ENCODE measurements around the gene APBB1IP. TPM values are rescaled to one million over a fixed set of nuclear protein-coding genes. Genes with fewer than 3 reads are reported as not detected.

The APBB1IP gene
- total and polyA plus RNA-seq, 2 donors from 2014 or later = 4.1 to 20.5 TPM

DNA sequence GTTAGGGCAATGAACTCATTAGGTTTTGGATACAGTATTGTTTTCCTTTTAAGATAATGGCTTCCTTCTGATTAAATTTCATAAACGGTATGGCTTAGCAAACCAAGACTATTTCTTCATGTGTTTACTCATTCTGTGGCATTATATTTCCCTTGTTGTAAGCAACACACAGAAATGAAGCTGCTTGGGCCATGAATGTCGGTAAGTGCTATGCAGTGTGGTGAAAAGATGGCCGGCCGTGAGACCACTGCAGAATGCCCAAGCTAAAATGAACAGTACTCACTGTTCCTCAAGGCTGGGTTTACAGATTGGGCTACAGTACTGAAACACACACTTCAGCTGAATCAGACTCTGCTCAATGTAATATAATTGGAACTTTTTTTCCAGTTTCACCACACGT lies 8.1 kb downstream of the APBB1IP start:
- TF ChIP-seq, protein P1, sequence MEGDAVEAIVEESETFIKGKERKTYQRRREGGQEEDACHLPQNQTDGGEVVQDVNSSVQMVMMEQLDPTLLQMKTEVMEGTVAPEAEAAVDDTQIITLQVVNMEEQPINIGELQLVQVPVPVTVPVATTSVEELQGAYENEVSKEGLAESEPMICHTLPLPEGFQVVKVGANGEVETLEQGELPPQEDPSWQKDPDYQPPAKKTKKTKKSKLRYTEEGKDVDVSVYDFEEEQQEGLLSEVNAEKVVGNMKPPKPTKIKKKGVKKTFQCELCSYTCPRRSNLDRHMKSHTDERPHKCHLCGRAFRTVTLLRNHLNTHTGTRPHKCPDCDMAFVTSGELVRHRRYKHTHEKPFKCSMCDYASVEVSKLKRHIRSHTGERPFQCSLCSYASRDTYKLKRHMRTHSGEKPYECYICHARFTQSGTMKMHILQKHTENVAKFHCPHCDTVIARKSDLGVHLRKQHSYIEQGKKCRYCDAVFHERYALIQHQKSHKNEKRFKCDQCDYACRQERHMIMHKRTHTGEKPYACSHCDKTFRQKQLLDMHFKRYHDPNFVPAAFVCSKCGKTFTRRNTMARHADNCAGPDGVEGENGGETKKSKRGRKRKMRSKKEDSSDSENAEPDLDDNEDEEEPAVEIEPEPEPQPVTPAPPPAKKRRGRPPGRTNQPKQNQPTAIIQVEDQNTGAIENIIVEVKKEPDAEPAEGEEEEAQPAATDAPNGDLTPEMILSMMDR (IDR thresholded peaks at IDR 0.05; ENCODE audit: borderline replicate concordance, extremely low read depth, insufficient read depth) = no peak
- Histone ChIP-seq H3K4me3 (ENCODE audit: low read length in 3 of 3) (no peak overlapping the region), H3K9me3 (ENCODE audit: control insufficient read depth in 2 of 3, insufficient read depth in 1 of 3, low read length in 3 of 3) (no peaks in the 10 kb centered on the region), H3K36me3 (ENCODE audit: control insufficient read depth in 2 of 3, insufficient read depth in 3 of 3, low read length in 3 of 3) (no peaks in the 10 kb centered on the region), H3K9ac (ENCODE audit: low read length in 3 of 3) (no peak overlapping the region), H3K27me3 (ENCODE audit: control insufficient read depth, insufficient read depth, low read length) (no peaks in the 10 kb centered on the region), H3K4me1 (ENCODE audit: control insufficient read depth in 2 of 3, insufficient read depth in 2 of 3, low read depth in 1 of 3, low read length in 3 of 3) (no peaks in the 10 kb centered on the region), H3K27ac (ENCODE audit: low read depth in 2 of 2, low read length in 2 of 2) (no peak overlapping the region)
- DNase-seq (no peak), FAIRE-seq (no peak)
- intact Hi-C loops (cut with DNase I) = no loop called here

DNA sequence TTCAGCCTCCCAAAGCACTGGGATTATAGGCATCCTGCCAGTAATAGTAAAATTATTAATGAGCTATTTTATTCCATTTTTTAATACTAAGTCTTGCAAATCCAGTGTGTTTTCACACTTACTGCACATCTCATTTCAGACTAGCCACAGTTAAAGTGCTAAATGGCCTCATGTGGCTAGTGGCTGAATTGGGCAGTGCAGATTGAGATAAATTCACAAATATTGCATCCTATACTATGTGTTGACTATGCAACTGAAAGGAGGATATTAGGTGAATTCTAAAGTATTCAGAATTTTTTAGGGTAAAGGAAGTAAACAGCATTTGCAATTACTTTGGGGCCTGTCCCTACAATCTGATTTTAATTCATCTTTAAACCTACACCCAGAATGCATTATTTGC lies 10.2 kb downstream of the APBB1IP start:
- no peak for DNase-seq
- H3K36me3 ChIP-seq (ENCODE audit: control insufficient read depth in 2 of 3, insufficient read depth in 3 of 3, low read length in 3 of 3) = no peaks in the 10 kb centered on the region
- no peak overlapping the region for H3K9ac ChIP-seq (ENCODE audit: low read length in 3 of 3)
- FAIRE-seq = no peak
- H3K9me3 ChIP-seq (ENCODE audit: control insufficient read depth in 2 of 3, insufficient read depth in 1 of 3, low read length in 3 of 3) = no peaks in the 10 kb centered on the region
- no peak overlapping the region for H3K27ac ChIP-seq (ENCODE audit: low read depth in 2 of 2, low read length in 2 of 2)
- no peaks in the 10 kb centered on the region for H3K27me3 ChIP-seq (ENCODE audit: control insufficient read depth, insufficient read depth, low read length)
- TF ChIP-seq, protein P1 (IDR thresholded peaks at IDR 0.05; ENCODE audit: borderline replicate concordance, extremely low read depth, insufficient read depth) = no peak
- intact Hi-C loops (cut with DNase I) = no loop called here
- H3K4me3 ChIP-seq (ENCODE audit: low read length in 3 of 3) = no peak overlapping the region
- no peaks in the 10 kb centered on the region for H3K4me1 ChIP-seq (ENCODE audit: control insufficient read depth in 2 of 3, insufficient read depth in 2 of 3, low read depth in 1 of 3, low read length in 3 of 3)

DNA sequence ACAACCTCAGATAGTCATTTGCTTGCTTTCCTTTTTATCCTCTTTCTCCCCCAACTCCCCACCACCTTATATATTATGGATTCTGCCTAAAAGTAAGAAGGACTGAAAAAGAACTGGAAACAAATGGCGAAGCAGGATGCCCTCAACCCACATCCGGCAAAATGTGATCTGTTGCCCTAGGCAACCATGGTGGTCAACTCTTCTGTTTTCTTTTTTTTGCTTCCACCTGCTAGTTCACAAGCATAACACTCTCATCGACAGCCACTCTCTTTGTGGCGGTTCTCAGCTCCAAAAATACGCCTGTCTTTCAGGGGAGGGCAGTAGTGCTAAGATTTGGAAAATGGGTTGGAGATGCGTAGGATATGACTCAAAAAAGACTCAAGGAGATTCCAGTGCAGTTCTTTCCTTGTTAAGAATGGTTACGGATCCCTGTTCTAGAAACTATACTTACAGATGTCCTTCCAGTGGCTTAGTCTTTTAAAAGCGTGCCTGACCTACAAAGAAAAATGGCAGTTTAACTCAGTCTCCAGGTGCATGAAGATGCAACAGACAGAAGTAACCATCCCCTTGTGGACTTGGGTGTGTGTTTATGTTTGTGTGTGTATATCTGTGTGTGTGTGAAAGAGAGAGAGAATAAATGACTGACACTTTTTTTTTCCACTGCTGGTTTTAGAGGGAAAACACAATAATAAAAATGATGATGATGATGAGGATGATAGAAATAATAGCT lies 10.7 kb downstream of the APBB1IP start:
- intact Hi-C loops (cut with DNase I) = no loop called here
- DNase-seq (no peak), FAIRE-seq (no peak)
- Histone ChIP-seq H3K4me1 (ENCODE audit: control insufficient read depth in 2 of 3, insufficient read depth in 2 of 3, low read depth in 1 of 3, low read length in 3 of 3) (no peaks in the 10 kb centered on the region), H3K9me3 (ENCODE audit: control insufficient read depth in 2 of 3, insufficient read depth in 1 of 3, low read length in 3 of 3) (no peaks in the 10 kb centered on the region), H3K36me3 (ENCODE audit: control insufficient read depth in 2 of 3, insufficient read depth in 3 of 3, low read length in 3 of 3) (no peaks in the 10 kb centered on the region), H3K4me3 (ENCODE audit: low read length in 3 of 3) (no peak overlapping the region), H3K9ac (ENCODE audit: low read length in 3 of 3) (no peak overlapping the region), H3K27me3 (ENCODE audit: control insufficient read depth, insufficient read depth, low read length) (no peaks in the 10 kb centered on the region), H3K27ac (ENCODE audit: low read depth in 2 of 2, low read length in 2 of 2) (no peak overlapping the region)
- TF ChIP-seq, protein P1 (IDR thresholded peaks at IDR 0.05; ENCODE audit: borderline replicate concordance, extremely low read depth, insufficient read depth) = no peak

DNA sequence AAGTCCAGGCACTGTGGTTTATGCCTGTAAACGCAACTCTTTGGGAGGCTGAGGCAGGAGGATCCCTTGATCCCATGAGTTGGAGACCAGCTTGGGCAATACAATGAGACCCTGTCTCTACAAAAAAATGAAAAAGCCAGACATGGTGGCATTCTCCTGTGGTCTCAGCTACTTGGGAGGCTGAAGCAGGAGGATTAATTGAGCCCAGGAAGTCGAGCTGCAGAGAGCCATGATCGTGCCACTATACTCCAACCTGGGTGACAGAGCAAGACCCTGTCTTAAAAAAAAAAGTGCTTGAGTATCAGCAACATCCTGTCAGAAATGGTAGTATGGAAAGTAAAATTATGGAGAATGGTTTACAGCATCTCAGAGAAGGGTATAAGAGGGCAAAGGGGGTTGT lies 11.6 kb downstream of the APBB1IP start:
- H3K9ac ChIP-seq (ENCODE audit: low read length in 3 of 3) = no peak overlapping the region

More for the DNA sequence above, 11.6 kb downstream of the APBB1IP start:
- no peaks in the 10 kb centered on the region for H3K4me1 ChIP-seq (ENCODE audit: control insufficient read depth in 2 of 3, insufficient read depth in 2 of 3, low read depth in 1 of 3, low read length in 3 of 3)
- no peaks in the 10 kb centered on the region for H3K27me3 ChIP-seq (ENCODE audit: control insufficient read depth, insufficient read depth, low read length)
- H3K27ac ChIP-seq (ENCODE audit: low read depth in 2 of 2, low read length in 2 of 2) = no peak overlapping the region
- DNase-seq (no peak), FAIRE-seq (no peak)
- TF ChIP-seq, protein P1 (IDR thresholded peaks at IDR 0.05; ENCODE audit: borderline replicate concordance, extremely low read depth, insufficient read depth) = no peak
- H3K9me3 ChIP-seq (ENCODE audit: control insufficient read depth in 2 of 3, insufficient read depth in 1 of 3, low read length in 3 of 3) = no peaks in the 10 kb centered on the region
- no peaks in the 10 kb centered on the region for H3K36me3 ChIP-seq (ENCODE audit: control insufficient read depth in 2 of 3, insufficient read depth in 3 of 3, low read length in 3 of 3)
- intact Hi-C loops (cut with DNase I) = no loop called here
- H3K4me3 ChIP-seq (ENCODE audit: low read length in 3 of 3) = no peak overlapping the region
